CD14-positive monocyte (primary cell): ENCODE measurements around the gene OGFOD2. TPM values are rescaled to one million over a fixed set of nuclear protein-coding genes. Genes with fewer than 3 reads are reported as not detected.

ENCODE experiments used
- DNase-seq, 3 donors: peaks; one replicate each; pipeline ENCODE4 v3.0.0-alpha.2; 2011 to 2022
- H2AFZ ChIP-seq: 2 replicates; pipeline ENCODE4 v1.6.0; 2012; ENCODE audit warnings: mild to moderate bottlenecking, low read depth, low read length, inconsistent platforms; ENCODE audit not compliant: insufficient read depth, poor library complexity, severe bottlenecking
- H3K27ac ChIP-seq, 2 donors: 1 replicate in 1 of 2; 2 replicates in 1 of 2; pipeline ENCODE4 v1.5.1; 2012 to 2013; ENCODE audit warnings: low read length in 2 of 2, control low read depth in 1 of 2, inconsistent platforms in 1 of 2, low read depth in 1 of 2, mild to moderate bottlenecking in 1 of 2
- H3K27me3 ChIP-seq, 2 donors: one replicate each; pipeline versions ENCODE4 v1.6.0 to v1.6.1; 2011 to 2013; ENCODE audit warnings: low read length in 2 of 2; ENCODE audit not compliant: control insufficient read depth in 2 of 2, insufficient read depth in 2 of 2
- H3K36me3 ChIP-seq, 2 donors: replicated peaks in 1 of 2; 1 replicate in 1 of 2; 2 replicates in 1 of 2; pipeline versions ENCODE4 v1.5.1 to v1.6.1; 2012 to 2013; ENCODE audit warnings: low read length in 2 of 2, control low read depth in 1 of 2, inconsistent platforms in 1 of 2, mild to moderate bottlenecking in 1 of 2; ENCODE audit not compliant: insufficient read depth in 2 of 2, control insufficient read depth in 1 of 2
- H3K4me1 ChIP-seq, 2 donors: 1 replicate in 1 of 2; 2 replicates in 1 of 2; pipeline versions ENCODE4 v1.5.1 to v1.6.1; 2012 to 2013; ENCODE audit warnings: low read length in 2 of 2, control low read depth in 1 of 2, inconsistent platforms in 1 of 2, mild to moderate bottlenecking in 1 of 2, moderate library complexity in 1 of 2; ENCODE audit not compliant: insufficient read depth in 2 of 2, control insufficient read depth in 1 of 2
- H3K4me2 ChIP-seq: replicated peaks from 2 replicates; pipeline ENCODE3; 2012; ENCODE audit warnings: low read length, moderate library complexity, mild to moderate bottlenecking; ENCODE audit not compliant: poor library complexity, severe bottlenecking; ENCODE audit errors: extremely low read depth
- H3K4me3 ChIP-seq, 3 experiments: fragments of 200-600 bp in 1 of 3; sonication (generic) in 1 of 3; replicated peaks in 1 of 3; 1 replicate in 2 of 3; 2 replicates in 1 of 3; pipeline ENCODE4 v1.5.1; 2011 to 2013; ENCODE audit warnings: low read length in 3 of 3, mild to moderate bottlenecking in 3 of 3, control low read depth in 2 of 3, low read depth in 2 of 3, inconsistent platforms in 1 of 3, moderate library complexity in 1 of 3
- H3K79me2 ChIP-seq: 2 replicates; pipeline ENCODE4 v1.6.0; 2012; ENCODE audit warnings: mild to moderate bottlenecking, control low read depth, inconsistent platforms, low read length, moderate library complexity; ENCODE audit not compliant: insufficient read depth
- H3K9ac ChIP-seq: 2 replicates; pipeline ENCODE4 v1.6.0; 2017; ENCODE audit warnings: low read length, mild to moderate bottlenecking; ENCODE audit not compliant: insufficient read depth, poor library complexity, severe bottlenecking
- H3K9me3 ChIP-seq, 2 donors: replicated peaks in 1 of 2; 1 replicate in 1 of 2; 2 replicates in 1 of 2; pipeline versions ENCODE4 v1.5.1 to v1.6.1; 2012 to 2013; ENCODE audit warnings: low read length in 2 of 2, control low read depth in 1 of 2; ENCODE audit not compliant: control insufficient read depth in 1 of 2, insufficient read depth in 1 of 2
- H4K20me1 ChIP-seq: 2 replicates; pipeline ENCODE4 v1.6.0; 2012; ENCODE audit warnings: mild to moderate bottlenecking, low read length, control low read depth, moderate library complexity; ENCODE audit not compliant: insufficient read depth
- H3K27ac Mint-ChIP-seq, 7 donors: one replicate each; pipeline ENCODE4 v1.8.0; 2020; ENCODE audit warnings: mild to moderate bottlenecking in 7 of 7, mixed read lengths in 7 of 7, moderate library complexity in 6 of 7, inconsistent platforms in 2 of 7
- H3K27me3 Mint-ChIP-seq, 3 donors: one replicate each; pipeline ENCODE4 v1.8.0; 2021 to 2022; ENCODE audit warnings: low read depth in 3 of 3, mild to moderate bottlenecking in 3 of 3, mixed read lengths in 3 of 3, moderate library complexity in 3 of 3, inconsistent platforms in 1 of 3
- H3K36me3 Mint-ChIP-seq, 2 donors: one replicate each; pipeline ENCODE4 v1.8.0; 2020; ENCODE audit warnings: mixed read lengths in 2 of 2, inconsistent platforms in 1 of 2, mild to moderate bottlenecking in 1 of 2
- H3K4me1 Mint-ChIP-seq: one replicate; pipeline ENCODE4 v1.8.0; 2020; ENCODE audit warnings: mild to moderate bottlenecking, mixed read lengths
- H3K4me3 Mint-ChIP-seq, 2 donors: one replicate each; pipeline ENCODE4 v1.8.0; 2020; ENCODE audit warnings: mild to moderate bottlenecking in 2 of 2, mixed read lengths in 2 of 2, moderate library complexity in 1 of 2
- H3K9me3 Mint-ChIP-seq, 7 donors: one replicate each; pipeline ENCODE4 v1.8.0; 2020 to 2022; ENCODE audit warnings: mixed read lengths in 7 of 7, mild to moderate bottlenecking in 6 of 7, moderate library complexity in 6 of 7, inconsistent platforms in 2 of 7
- CTCF ChIP-seq: fragments of 200-600 bp; IDR thresholded peaks from one replicate; pipeline ENCODE4 v1.8.0; 2022; ENCODE audit warnings: antibody characterized with exemption, mild to moderate bottlenecking
- WGBS: methylation state at CpG from one replicate; pipeline ENCODE4 v1.1.5; 2013; ENCODE audit warnings: missing lambda C conversion rate; ENCODE audit not compliant: insufficient coverage; 5-methylcytosine and 5-hydroxymethylcytosine counted together
- intact Hi-C, 2 donors: fragments of 100-400 bp; cut with micrococcal nuclease; formaldehyde crosslinking; loops; one replicate each; pipeline versions ENCODE4 v1.15.0 to v1.15.1; 2023
- polyA plus RNA-seq, 3 donors: library from polyadenylated mRNA; depleted of rRNA in 1 of 3; unstranded in 2 of 3; stranded (reverse) in 1 of 3; fragments of 300-500 nt in 2 of 3; fragments of >200 nt in 1 of 3; fragmentation: Illumina TruSeq in 2 of 3; gene quantifications; 1 replicate in 2 of 3; 2 replicates in 1 of 3; pipeline ENCODE4 v1.2.3, GENCODE V29; 2012 to 2021

Gene OGFOD2
- polyA plus RNA-seq, 3 donors: 13.0 to 30.3 (median 13.6) TPM

- intact Hi-C loops: loop anchor here (5.0 to 10.0 kb wide), 3 partner anchors 256 to 389 kb away; partner anchors contain the start of genes MPHOSPH9 (in 2 of the 2), MTRFR (in 2 of the 2) and SBNO1 (in 1 of the 2)
- Histone ChIP-seq H3K79me2 (peaks cover 56% of the 10 kb centered on the region), H3K9ac (peak overlapping the region; percentile 96), H3K27ac (peak overlapping the region; percentile 94 to 97), H3K9me3 (no peaks in the 10 kb centered on the region), H3K27me3 (no peaks in the 10 kb centered on the region), H3K4me1 (peaks cover 36 to 44% of the 10 kb centered on the region in 2 donors), H4K20me1 (peaks cover 16% of the 10 kb centered on the region), H3K4me2 (peak overlapping the region; percentile 99), H2AFZ (peak overlapping the region; percentile 99), H3K4me3 (peak overlapping the region; percentile 62 to 99 (median 84)), H3K36me3 (peaks cover 5 to 12% of the 10 kb centered on the region in 2 donors)
- Mint-ChIP-seq H3K4me3 (peak overlapping the region; percentile 97), H3K27ac (peak overlapping the region; percentile 97 to 100 (median 99)), H3K4me1 (peaks cover 35% of the 10 kb centered on the region), H3K36me3 (peaks cover 4 to 10% of the 10 kb centered on the region in 2 donors), H3K9me3 (no peaks in the 10 kb centered on the region), H3K27me3 (no peaks in the 10 kb centered on the region)
- DNase-seq: no peak
- WGBS: 12% methylated on average over 6 of the region's 8 CpGs
- TF ChIP-seq CTCF: no peak
Measured at GRCh38 chr12:122975790-122976647, 975 bp downstream of the OGFOD2 start.

GRCh38 chr12:122976648-122976975 lies 1.6 kb downstream of the OGFOD2 start:
- Mint-ChIP-seq H3K36me3 (peaks cover 4 to 12% of the 10 kb centered on the region in 2 donors), H3K27me3 (no peaks in the 10 kb centered on the region), H3K4me1 (peaks cover 39% of the 10 kb centered on the region), H3K27ac (peak overlapping the region in 2 of 7 donors; percentile 97 to 99), H3K4me3 (no peak overlapping the region), H3K9me3 (no peaks in the 10 kb centered on the region)
- no peak overlapping the region for H3K9ac ChIP-seq
- H4K20me1 ChIP-seq: peaks cover 22% of the 10 kb centered on the region
- no peaks in the 10 kb centered on the region for H3K27me3 ChIP-seq
- no peak overlapping the region for H2AFZ ChIP-seq
- H3K36me3 ChIP-seq: peaks cover 5 to 12% of the 10 kb centered on the region in 2 donors
- H3K9me3 ChIP-seq: no peaks in the 10 kb centered on the region
- peaks cover 41 to 50% of the 10 kb centered on the region in 2 donors for H3K4me1 ChIP-seq
- H3K4me3 ChIP-seq: peak overlapping the region in 1 of 3 experiments; percentile 99
- H3K27ac ChIP-seq: peak overlapping the region; percentile 94 to 97
- no peak for TF ChIP-seq CTCF
- no peak for DNase-seq
- peaks cover 62% of the 10 kb centered on the region for H3K79me2 ChIP-seq
- H3K4me2 ChIP-seq: peak overlapping the region; percentile 99
- WGBS: 91% methylated on average over 13 of the region's 15 CpGs
- intact Hi-C loops: loop anchor here (5.0 to 10.0 kb wide), 3 partner anchors 256 to 388 kb away; partner anchors contain the start of genes MPHOSPH9 (in 2 of the 2), MTRFR (in 2 of the 2) and SBNO1 (in 1 of the 2)
